Measurements from ENCODE around the gene CNOT3. TPM values are rescaled to one million over a fixed set of nuclear protein-coding genes. Genes with fewer than 3 reads are reported as not detected.
"Not testable (repeated sequence)": the region's sequence is repeated elsewhere in the genome, so short reads cannot be mapped to it uniquely, and the experiment has no call there.

CNOT3 gene
- total RNA-seq, 8 experiments from 2014 or later: 8.4 to 47.1 (median 13.0) TPM

DNA sequence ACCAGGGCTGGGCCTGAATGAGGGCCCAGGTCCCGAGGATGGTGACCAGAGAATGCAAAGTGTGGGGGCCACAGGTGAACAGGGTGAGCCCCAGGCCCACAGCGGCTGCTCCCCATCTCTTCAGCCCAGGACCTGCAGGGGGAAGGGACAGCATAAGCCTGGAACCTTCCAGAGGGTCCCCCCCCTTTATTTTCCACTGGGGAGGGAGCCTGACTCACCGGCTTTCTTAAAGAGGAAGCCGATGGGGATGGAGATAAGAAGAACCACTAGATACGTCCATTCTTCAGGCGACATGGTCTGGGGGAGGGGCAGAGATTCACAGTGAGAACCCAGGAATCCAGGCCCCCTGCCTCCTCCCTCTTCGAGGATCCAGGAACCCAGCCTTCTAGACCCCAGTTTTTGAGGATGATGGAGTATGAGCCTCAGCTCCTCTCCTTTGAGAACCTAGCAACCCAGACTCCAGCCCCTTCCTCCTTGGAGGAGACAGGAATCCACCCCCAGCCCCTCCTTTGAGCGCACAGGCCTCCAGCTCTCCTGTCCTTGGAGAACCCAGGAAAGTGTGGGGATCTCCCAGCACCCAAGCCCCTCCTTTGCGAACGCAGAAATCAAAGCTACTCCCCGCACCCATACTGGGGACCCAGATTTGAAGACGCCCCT lies 50.8 kb downstream of the CNOT3 start:
- in situ Hi-C loops (cut with MboI; ENCODE audit: low pct_unique_long_range_greater_than_20kb in 2 of 9, low sequenced_read_pairs in 9 of 9, unreplicated experiment in 9 of 9): no loop called here
- Histone ChIP-seq H3K4me1 (replicated peaks in 1 of 2) (peaks cover 10 to 11% of the 10 kb centered on the region in 2 donors), H3K4me3 (peak overlapping the region; percentile 58 to 94 (median 82)), H3K27ac (peak overlapping the region; percentile 90 to 92)
- WGBS, 10 experiments: 0 to 80% (median 41%) methylated on average over 1 to 3 of the region's 12 CpGs; no CpG with 5 or more reads in 1 of the 10 experiments
- ATAC-seq (replicated peaks in 6 of 8): no peak

DNA sequence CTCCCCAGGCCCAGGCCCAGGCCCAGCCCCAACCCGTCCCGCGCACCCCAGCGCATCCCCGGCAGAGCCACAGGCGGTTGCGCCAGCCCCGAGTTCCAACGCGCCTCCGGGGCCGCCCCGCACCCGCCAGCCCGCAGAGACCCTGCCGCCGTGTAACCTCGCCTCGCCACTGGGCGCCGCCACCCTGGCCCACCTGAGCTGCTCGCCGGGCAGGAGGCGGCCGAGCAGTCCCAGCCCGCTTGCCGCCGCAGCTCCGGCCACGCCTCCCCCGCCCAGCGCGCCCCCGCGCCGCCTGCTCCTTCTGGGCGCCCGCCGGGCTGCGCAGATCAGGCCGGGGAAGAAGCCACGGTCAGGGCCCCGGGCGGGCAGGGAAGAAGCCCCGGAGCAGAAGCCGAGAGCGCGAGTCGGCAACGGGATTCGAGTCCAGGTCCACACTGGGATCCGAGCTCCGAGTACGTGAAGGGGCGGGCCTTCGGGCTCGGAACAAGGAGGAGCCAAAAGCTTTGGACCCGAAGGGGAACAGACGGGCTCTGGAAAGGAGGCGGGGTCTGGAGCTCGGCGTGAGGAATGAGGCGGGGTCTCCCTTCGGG lies 51.7 kb downstream of the CNOT3 start, which contains the start of gene MBOAT7:
MBOAT7 (minus strand) TSS at position 436 of the 590 bp plus-strand sequence. CDS start 1,072 bp downstream, outside the sequence.
- Histone ChIP-seq H3K4me1 (replicated peaks in 1 of 2) (peaks cover 10 to 11% of the 10 kb centered on the region in 2 donors), H3K4me3 (peak within 1 kb of the TSS; percentile 79 to 94 (median 87)), H3K27ac (peak within 1 kb of the TSS; percentile 97 to 99)
- in situ Hi-C loops (cut with MboI; ENCODE audit: low pct_unique_long_range_greater_than_20kb in 2 of 9, low sequenced_read_pairs in 9 of 9, unreplicated experiment in 9 of 9): no loop called here
- WGBS, 10 experiments: 0 to 2% methylated on average over 3 to 8 of the region's 64 CpGs; no CpG with 5 or more reads in 8 of the 10 experiments
- ATAC-seq (replicated peaks in 6 of 8): peak in 7 of 8 experiments; percentile 26 to 38 (median 35)

DNA sequence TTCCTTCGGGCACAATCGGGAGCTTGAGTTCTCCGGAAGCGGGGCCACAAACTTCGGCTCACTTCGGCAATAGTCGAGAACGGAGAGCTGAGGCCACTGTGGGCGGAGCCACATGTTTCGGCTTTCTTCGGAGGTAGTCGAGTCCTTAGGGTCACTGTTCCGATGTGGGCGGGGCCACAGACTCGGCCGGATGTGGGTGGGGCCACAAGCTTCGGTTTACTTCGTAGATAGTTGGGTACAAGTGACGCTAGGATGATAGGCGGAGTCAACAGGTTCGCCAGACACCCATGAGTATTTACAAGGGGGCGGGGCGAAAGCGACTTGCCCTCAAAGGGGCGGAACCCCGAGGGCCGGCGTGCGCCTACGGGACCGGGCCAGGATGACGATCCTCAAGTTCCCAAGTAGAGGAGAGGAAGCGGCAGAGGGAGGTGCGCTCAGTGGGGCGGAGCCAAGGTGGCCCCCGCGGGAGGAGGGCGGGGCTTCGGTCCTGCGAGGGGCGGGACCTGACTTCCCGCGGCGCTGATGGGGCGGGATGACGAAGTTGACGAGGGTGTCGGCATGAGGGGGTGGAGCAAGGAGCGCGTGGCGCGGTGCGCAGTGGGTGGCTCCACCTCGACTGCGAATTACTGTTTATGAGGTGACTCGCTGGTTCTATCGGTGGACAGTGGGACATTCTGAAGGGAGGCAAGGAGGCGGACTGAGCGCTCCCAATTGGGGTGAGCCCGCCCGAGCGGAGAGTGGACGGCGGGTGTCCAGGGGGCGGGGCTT lies 52.4 kb downstream of the CNOT3 start:
- Histone ChIP-seq H3K27ac (peak overlapping the region; percentile 97 to 99), H3K4me3 (peak overlapping the region; percentile 79 to 94 (median 87)), H3K4me1 (replicated peaks in 1 of 2) (peaks cover 10 to 11% of the 10 kb centered on the region in 2 donors)
- ATAC-seq (replicated peaks in 6 of 8): peak; percentile 44 to 66 (median 60)
- in situ Hi-C loops (cut with MboI; ENCODE audit: low pct_unique_long_range_greater_than_20kb in 2 of 9, low sequenced_read_pairs in 9 of 9, unreplicated experiment in 9 of 9): no loop called here
- 0 to 20% (median 2%) methylated on average over 1 to 13 of the region's 65 CpGs; no CpG with 5 or more reads in 5 of the 10 experiments for WGBS, 10 experiments

DNA sequence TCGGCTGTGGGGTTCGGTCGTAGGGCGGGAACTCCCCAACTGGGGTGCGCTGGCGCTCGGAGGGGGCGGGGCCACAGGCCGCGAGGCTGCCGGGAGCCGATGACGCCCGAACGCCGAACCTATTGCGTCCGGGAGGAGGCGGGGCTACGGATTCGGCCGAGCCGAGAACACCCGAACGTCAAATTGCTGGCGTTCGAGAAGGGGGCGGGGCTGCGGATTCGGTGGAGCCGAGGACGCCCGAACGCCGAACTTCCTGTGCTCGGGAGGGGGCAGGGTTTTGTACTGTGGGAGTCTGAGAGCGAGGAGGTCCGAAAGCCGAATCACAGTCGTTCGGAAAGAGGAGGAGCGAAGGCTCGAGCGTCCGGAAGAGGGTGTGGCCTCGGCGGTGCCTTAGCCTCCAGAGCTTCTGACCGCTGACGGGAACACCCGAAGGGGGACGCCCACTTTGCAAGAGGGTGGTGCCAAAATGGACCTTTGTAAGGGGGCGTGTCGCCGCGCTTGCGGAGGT lies 53.0 kb downstream of the CNOT3 start:
- ATAC-seq (replicated peaks in 6 of 8): peak; percentile 42 to 67 (median 63)
- Histone ChIP-seq H3K4me3 (peak overlapping the region; percentile 79 to 94 (median 87)), H3K27ac (peak overlapping the region; percentile 97 to 99), H3K4me1 (replicated peaks in 1 of 2) (peaks cover 10 to 11% of the 10 kb centered on the region in 2 donors)
- WGBS, 10 experiments: 0 to 2% (median 0%) methylated on average over 3 to 18 of the region's 56 CpGs; no CpG with 5 or more reads in 5 of the 10 experiments
- in situ Hi-C loops (cut with MboI; ENCODE audit: low pct_unique_long_range_greater_than_20kb in 2 of 9, low sequenced_read_pairs in 9 of 9, unreplicated experiment in 9 of 9): no loop called here

DNA sequence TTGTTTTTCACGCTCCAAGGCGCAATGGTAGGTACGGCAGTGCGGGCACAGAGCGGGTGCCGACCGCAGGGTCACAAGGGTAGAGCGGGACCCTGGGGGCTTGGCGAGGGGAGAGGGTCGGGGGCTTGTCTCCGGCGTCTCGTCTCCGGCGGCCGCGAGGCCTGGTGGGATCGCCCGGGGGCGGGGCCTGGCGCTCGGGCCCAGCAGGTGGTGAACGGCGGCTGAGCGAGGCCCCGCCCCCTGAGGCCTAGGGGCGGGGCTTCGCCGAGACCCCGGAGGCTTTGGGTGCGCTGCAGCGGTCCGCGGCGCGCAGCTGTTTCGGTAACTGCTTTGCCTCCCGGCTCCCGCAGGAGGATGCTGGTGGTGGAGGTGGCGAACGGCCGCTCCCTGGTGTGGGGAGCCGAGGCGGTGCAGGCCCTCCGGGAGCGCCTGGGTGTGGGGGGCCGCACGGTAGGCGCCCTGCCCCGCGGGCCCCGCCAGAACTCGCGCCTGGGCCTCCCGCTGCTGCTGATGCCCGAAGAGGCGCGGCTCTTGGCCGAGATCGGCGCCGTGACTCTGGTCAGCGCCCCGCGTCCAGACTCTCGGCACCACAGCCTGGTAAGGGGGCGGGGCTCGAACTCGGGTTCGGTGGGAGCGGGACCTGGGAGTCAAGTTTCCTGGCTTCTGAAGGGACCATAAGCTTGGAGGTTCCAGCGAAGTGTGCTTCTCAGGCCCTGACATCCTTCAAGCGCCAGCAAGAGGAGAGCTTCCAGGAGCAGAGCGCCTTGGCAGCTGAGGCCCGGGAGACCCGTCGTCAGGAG lies 53.6 kb downstream of the CNOT3 start, which contains the start of gene TSEN34:
TSEN34 (plus strand) TSS at position 298 of the 800 bp plus-strand sequence; CDS start at position 355, 57 bp downstream.
- H3K4me1 ChIP-seq (replicated peaks in 1 of 2): peaks cover 10 to 11% of the 10 kb centered on the region in 2 donors
- H3K4me3 ChIP-seq: peak within 1 kb of the TSS; percentile 79 to 94 (median 87)
- peak; percentile 12 to 33 (median 30) for ATAC-seq (replicated peaks in 6 of 8)
- in situ Hi-C loops (cut with MboI; ENCODE audit: low pct_unique_long_range_greater_than_20kb in 2 of 9, low sequenced_read_pairs in 9 of 9, unreplicated experiment in 9 of 9): no loop called here
- H3K27ac ChIP-seq: peak within 1 kb of the TSS; percentile 97 to 99
- WGBS, 10 experiments: 0 to 20% (median 3%) methylated on average over 1 to 7 of the region's 77 CpGs; no CpG with 5 or more reads in 4 of the 10 experiments

DNA sequence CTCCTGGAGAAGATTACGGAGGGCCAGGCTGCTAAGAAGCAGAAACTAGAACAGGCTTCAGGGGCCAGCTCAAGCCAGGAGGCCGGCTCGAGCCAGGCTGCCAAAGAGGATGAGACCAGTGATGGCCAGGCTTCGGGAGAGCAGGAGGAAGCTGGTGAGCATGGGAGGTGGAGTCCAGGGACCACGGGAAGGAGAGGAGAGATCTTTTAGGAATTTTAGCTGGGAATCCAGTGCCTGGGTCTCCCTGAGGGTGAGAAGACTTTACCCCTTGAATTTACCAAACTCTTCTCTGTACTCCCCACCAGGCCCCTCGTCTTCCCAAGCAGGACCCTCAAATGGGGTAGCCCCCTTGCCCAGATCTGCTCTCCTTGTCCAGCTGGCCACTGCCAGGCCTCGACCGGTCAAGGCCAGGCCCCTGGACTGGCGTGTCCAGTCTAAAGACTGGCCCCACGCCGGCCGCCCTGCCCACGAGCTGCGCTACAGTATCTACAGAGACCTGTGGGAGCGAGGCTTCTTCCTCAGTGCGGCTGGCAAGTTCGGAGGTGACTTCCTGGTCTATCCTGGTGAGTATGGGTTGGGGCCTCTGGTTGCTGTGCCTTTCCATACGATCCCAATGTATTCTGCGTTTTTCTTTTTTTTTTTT lies 54.4 kb downstream of the CNOT3 start:
- WGBS, 10 experiments: 0 to 86% (median 40%) methylated on average over 1 to 10 of the region's 19 CpGs; no CpG with 5 or more reads in 1 of the 10 experiments
- Histone ChIP-seq H3K4me1 (replicated peaks in 1 of 2) (peaks cover 10 to 11% of the 10 kb centered on the region in 2 donors), H3K4me3 (peak overlapping the region; percentile 79 to 94 (median 87)), H3K27ac (peak overlapping the region; percentile 97 to 99)
- no peak for ATAC-seq (replicated peaks in 6 of 8)
- in situ Hi-C loops (cut with MboI; ENCODE audit: low pct_unique_long_range_greater_than_20kb in 2 of 9, low sequenced_read_pairs in 9 of 9, unreplicated experiment in 9 of 9): no loop called here

DNA sequence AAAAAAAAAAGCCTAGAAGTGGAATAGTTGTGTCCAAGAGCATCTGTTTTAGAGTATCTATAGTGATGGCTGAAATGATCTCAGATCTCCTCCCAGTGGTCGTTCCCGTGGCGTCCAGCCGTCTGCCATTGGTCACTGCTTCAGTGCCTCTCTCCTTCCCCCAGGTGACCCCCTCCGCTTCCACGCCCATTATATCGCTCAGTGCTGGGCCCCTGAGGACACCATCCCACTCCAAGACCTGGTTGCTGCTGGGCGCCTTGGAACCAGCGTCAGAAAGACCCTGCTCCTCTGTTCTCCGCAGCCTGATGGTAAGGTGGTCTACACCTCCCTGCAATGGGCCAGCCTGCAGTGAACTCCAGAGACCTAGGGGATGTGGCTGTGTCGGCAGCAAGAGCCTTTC lies 55.4 kb downstream of the CNOT3 start:
- Histone ChIP-seq H3K4me3 (no peak overlapping the region), H3K27ac (no peak overlapping the region), H3K4me1 (replicated peaks in 1 of 2) (peaks cover 9 to 11% of the 10 kb centered on the region in 2 donors)
- ATAC-seq (replicated peaks in 6 of 8): no peak
- WGBS, 10 experiments: 57 to 100% (median 82%) methylated on average over 1 to 4 of the region's 11 CpGs; no CpG with 5 or more reads in 5 of the 10 experiments
- in situ Hi-C loops (cut with MboI; ENCODE audit: low pct_unique_long_range_greater_than_20kb in 2 of 9, low sequenced_read_pairs in 9 of 9, unreplicated experiment in 9 of 9): no loop called here

DNA sequence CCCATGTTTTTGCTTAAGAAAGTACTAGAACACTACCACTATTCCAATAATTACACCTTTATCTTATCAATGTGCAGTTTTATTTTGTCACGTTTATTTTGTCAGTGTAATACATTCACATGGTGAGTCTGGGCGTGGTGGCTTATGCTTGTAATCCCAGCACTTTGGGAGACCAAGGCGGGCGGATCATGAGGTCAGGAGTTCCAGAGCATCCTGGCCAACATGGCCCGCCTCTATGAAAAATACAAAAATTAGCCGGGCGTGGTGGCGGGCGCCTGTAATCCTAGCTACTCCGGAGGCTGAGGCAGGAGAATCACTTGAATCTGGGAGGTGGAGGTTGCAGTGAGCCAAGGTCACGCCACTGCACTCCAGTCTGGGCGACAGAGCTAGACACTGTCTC lies 56.9 kb downstream of the CNOT3 start:
- H3K27ac ChIP-seq; H3K4me1 ChIP-seq (replicated peaks in 1 of 2); H3K4me3 ChIP-seq; in situ Hi-C loops (cut with MboI; ENCODE audit: low pct_unique_long_range_greater_than_20kb in 2 of 9, low sequenced_read_pairs in 9 of 9, unreplicated experiment in 9 of 9); ATAC-seq (replicated peaks in 6 of 8): not testable (repeated sequence)
- WGBS, 10 experiments: 60 to 100% (median 91%) methylated on average over 1 to 12 of the region's 12 CpGs

DNA sequence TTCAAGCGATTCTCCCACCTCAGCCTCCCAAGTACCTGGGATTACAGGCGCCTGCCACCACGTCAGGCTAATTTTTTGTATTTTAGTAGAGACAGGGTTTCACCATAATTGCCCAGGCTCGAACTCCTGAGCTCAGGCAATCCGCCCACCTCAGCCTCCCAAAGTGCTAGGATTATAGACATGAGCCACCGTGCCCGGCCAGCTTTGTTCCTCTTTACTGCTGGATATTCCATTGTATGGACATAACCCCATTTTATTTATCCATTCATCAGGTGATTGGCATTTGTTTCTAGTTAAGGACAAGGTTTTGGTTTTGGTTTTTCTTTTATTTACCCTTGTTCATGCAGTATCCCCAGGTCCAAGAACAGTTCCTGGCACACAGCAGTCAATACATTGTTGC lies 59.0 kb downstream of the CNOT3 start:
- no peak for ATAC-seq (replicated peaks in 6 of 8)
- Histone ChIP-seq H3K4me1 (replicated peaks in 1 of 2) (peaks cover 8 to 10% of the 10 kb centered on the region in 2 donors), H3K27ac (no peak overlapping the region), H3K4me3 (no peak overlapping the region)
- in situ Hi-C loops (cut with MboI; ENCODE audit: low pct_unique_long_range_greater_than_20kb in 2 of 9, low sequenced_read_pairs in 9 of 9, unreplicated experiment in 9 of 9): no loop called here
- 92 to 100% (median 95%) methylated on average over 2 to 7 of the region's 7 CpGs; no CpG with 5 or more reads in 4 of the 10 experiments for WGBS, 10 experiments

DNA sequence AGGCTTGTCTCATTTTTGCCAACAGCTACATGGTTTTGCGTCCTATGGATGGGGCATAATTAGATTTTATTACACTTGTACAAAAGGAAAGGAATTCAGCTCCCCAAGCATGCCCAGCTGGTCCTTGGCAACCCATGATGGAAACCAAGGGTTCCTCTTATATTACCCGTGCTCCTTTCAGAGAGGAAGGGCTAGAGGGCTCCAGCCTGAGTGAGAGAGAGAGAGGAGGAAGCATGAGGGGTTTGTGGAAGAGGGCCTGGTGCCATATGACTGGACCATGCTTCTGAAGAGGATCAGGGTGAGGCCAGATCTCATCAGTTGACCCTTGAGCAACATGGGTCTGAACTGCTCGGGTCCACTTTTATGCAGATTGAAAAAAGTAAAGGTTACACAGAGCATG lies 59.6 kb downstream of the CNOT3 start:
- H3K4me1 ChIP-seq (replicated peaks in 1 of 2): peaks cover 11 to 13% of the 10 kb centered on the region in 2 donors
- no peak for ATAC-seq (replicated peaks in 6 of 8)
- 64 to 100% (median 86%) methylated on average over 1 to 3 of the region's 3 CpGs; no CpG with 5 or more reads in 1 of the 10 experiments for WGBS, 10 experiments
- in situ Hi-C loops (cut with MboI; ENCODE audit: low pct_unique_long_range_greater_than_20kb in 2 of 9, low sequenced_read_pairs in 9 of 9, unreplicated experiment in 9 of 9): no loop called here
- H3K27ac ChIP-seq: no peak overlapping the region
- H3K4me3 ChIP-seq: no peak overlapping the region

DNA sequence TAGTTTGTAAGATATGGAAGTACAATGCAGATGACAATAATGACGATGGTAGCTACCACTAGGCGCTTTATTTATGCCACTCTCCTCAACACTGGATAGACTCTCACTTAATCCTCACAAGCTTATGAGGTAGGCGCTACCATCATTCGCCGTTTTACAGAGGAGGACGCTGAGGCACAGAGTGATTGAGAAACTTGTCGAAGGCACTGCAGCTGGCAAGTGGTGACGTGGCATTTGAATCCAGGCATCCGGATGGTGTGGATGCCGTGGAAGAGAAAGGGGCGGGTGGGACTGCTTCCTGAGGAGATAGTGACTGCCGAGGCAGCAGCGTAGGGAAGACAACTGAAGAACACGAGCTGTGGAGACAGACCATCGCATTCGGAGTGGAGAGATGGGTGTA lies 61.8 kb downstream of the CNOT3 start:
- no peak for ATAC-seq (replicated peaks in 6 of 8)
- in situ Hi-C loops (cut with MboI; ENCODE audit: low pct_unique_long_range_greater_than_20kb in 2 of 9, low sequenced_read_pairs in 9 of 9, unreplicated experiment in 9 of 9): no loop called here
- Histone ChIP-seq H3K27ac (no peak overlapping the region), H3K4me1 (replicated peaks in 1 of 2) (peaks cover 20% of the 10 kb centered on the region in 2 donors), H3K4me3 (no peak overlapping the region)
- 83 to 100% (median 96%) methylated on average over 1 to 16 of the region's 16 CpGs; no CpG with 5 or more reads in 2 of the 10 experiments for WGBS, 10 experiments
